Liver (tissue), 9 donors: ENCODE measurements around the gene ATF2. TPM values are rescaled to one million over a fixed set of nuclear protein-coding genes. Genes with fewer than 3 reads are reported as not detected.

Experiments used
- DNase-seq: peaks from one replicate; pipeline ENCODE4 v3.0.0-alpha.2; 2017; ENCODE audit warnings: low spot score
- H3K27ac ChIP-seq, 2 donors: one replicate each; pipeline ENCODE4 v1.7.0; 2013; ENCODE audit warnings: inconsistent platforms in 2 of 2, low read length in 2 of 2, control low read depth in 1 of 2, low read depth in 1 of 2, mild to moderate bottlenecking in 1 of 2
- H3K27me3 ChIP-seq, 4 donors: one replicate each; pipeline versions ENCODE4 v1.6.1 to v1.7.0; 2013; ENCODE audit warnings: low read length in 3 of 4, inconsistent platforms in 1 of 4, mild to moderate bottlenecking in 1 of 4, moderate library complexity in 1 of 4; ENCODE audit not compliant: control insufficient read depth in 4 of 4, insufficient read depth in 4 of 4
- H3K36me3 ChIP-seq, 4 donors: one replicate each; pipeline versions ENCODE4 v1.6.1 to v1.7.0; 2013; ENCODE audit warnings: low read length in 3 of 4, mild to moderate bottlenecking in 3 of 4, low read depth in 1 of 4, moderate library complexity in 1 of 4; ENCODE audit not compliant: control insufficient read depth in 4 of 4, insufficient read depth in 3 of 4
- H3K4me1 ChIP-seq, 4 donors: one replicate each; pipeline versions ENCODE4 v1.6.1 to v1.7.0; 2013; ENCODE audit warnings: low read length in 3 of 4, mild to moderate bottlenecking in 3 of 4, moderate library complexity in 1 of 4; ENCODE audit not compliant: control insufficient read depth in 4 of 4, insufficient read depth in 4 of 4
- H3K4me3 ChIP-seq, 3 donors: one replicate each; pipeline versions ENCODE4 v1.6.1 to v1.7.0; 2013; ENCODE audit warnings: low read length in 3 of 3, control low read depth in 1 of 3, low read depth in 1 of 3, mild to moderate bottlenecking in 1 of 3
- H3K9ac ChIP-seq, 2 donors: one replicate each; pipeline ENCODE4 v1.7.0; 2013; ENCODE audit warnings: low read length in 2 of 2, mild to moderate bottlenecking in 2 of 2, moderate library complexity in 2 of 2, control low read depth in 1 of 2, low read depth in 1 of 2
- H3K9me3 ChIP-seq, 4 donors: one replicate each; pipeline versions ENCODE4 v1.6.1 to v1.7.0; 2013; ENCODE audit warnings: low read length in 3 of 4; ENCODE audit not compliant: control insufficient read depth in 4 of 4
- EGR1 ChIP-seq, 2 donors: IDR thresholded peaks; 2 replicates each; pipeline ENCODE4 v1.6.1; 2016 to 2018; ENCODE audit warnings: antibody characterized with exemption in 2 of 2, low read depth in 2 of 2
- FOXA1 ChIP-seq: IDR thresholded peaks from 2 replicates; pipeline ENCODE4 v1.6.1; 2016; ENCODE audit warnings: antibody characterized with exemption
- FOXA2 ChIP-seq: IDR thresholded peaks from 2 replicates; pipeline ENCODE4 v1.6.1; 2016; ENCODE audit warnings: antibody characterized with exemption
- GABPA ChIP-seq, 2 donors: IDR thresholded peaks in 1 of 2; conservative IDR thresholded peaks in 1 of 2; 2 replicates each; pipeline ENCODE4 v1.6.1; 2016; ENCODE audit warnings: antibody characterized with exemption in 2 of 2, mild to moderate bottlenecking in 1 of 2, moderate library complexity in 1 of 2
- HNF4A ChIP-seq, 2 donors: conservative IDR thresholded peaks; 2 replicates each; pipeline ENCODE4 v1.6.1; 2016; ENCODE audit warnings: antibody characterized with exemption in 2 of 2, mild to moderate bottlenecking in 2 of 2
- HNF4G ChIP-seq: IDR thresholded peaks from 2 replicates; pipeline ENCODE4 v1.6.1; 2016; ENCODE audit warnings: antibody characterized with exemption
- JUND ChIP-seq, 2 donors: IDR thresholded peaks; 2 replicates each; pipeline ENCODE4 v1.6.1; 2016; ENCODE audit warnings: antibody characterized with exemption in 2 of 2
- NR2F2 ChIP-seq: IDR thresholded peaks from 2 replicates; pipeline ENCODE4 v1.6.1; 2016; ENCODE audit warnings: antibody characterized with exemption
- RAD21 ChIP-seq, 2 donors: IDR thresholded peaks; 2 replicates each; pipeline ENCODE4 v1.6.1; 2016; ENCODE audit warnings: antibody characterized with exemption in 2 of 2, mild to moderate bottlenecking in 2 of 2
- RXRA ChIP-seq, 2 donors: IDR thresholded peaks; 2 replicates each; pipeline ENCODE4 v1.6.1; 2017 to 2018; ENCODE audit warnings: antibody characterized with exemption in 2 of 2, mild to moderate bottlenecking in 1 of 2
- SP1 ChIP-seq: IDR thresholded peaks from 2 replicates; pipeline ENCODE4 v1.6.1; 2018; ENCODE audit warnings: antibody characterized with exemption, mild to moderate bottlenecking
- TAF1 ChIP-seq: conservative IDR thresholded peaks from 2 replicates; pipeline ENCODE4 v1.6.1; 2016; ENCODE audit warnings: antibody characterized with exemption, mild to moderate bottlenecking
- YY1 ChIP-seq: IDR thresholded peaks from 2 replicates; pipeline ENCODE4 v1.6.1; 2016; ENCODE audit warnings: antibody characterized with exemption, mild to moderate bottlenecking
- WGBS: extraction: QIAGEN DNeasy Blood & Tissue Kit; methylation state at CpG from one replicate; pipeline ENCODE4 v1.1.7; 2013; 5-methylcytosine and 5-hydroxymethylcytosine counted together
- polyA plus RNA-seq, 2 donors: library from polyadenylated mRNA; stranded (reverse) in 1 of 2; unstranded in 1 of 2; fragments of 200-250 nt in 1 of 2; fragments of >200 nt in 1 of 2; fragmentation: Nextera tagmentation in 1 of 2; extraction: Ambion mirVana in 1 of 2; gene quantifications; one replicate each; pipeline versions ENCODE4 v1.2.1 to v1.2.3, GENCODE V29; 2013 to 2015
- total RNA-seq, 2 donors: library from RNA; depleted of rRNA; stranded (reverse); fragments of >200 nt; gene quantifications; one replicate each; pipeline ENCODE4 v1.2.3, GENCODE V29; 2014
- TF ChIP-seq, protein P1 (sequence below): IDR thresholded peaks from 2 replicates; pipeline ENCODE4 v1.6.1; 2016; ENCODE audit warnings: antibody characterized with exemption
- TF ChIP-seq, protein P2 (sequence below): IDR thresholded peaks from 2 replicates; pipeline ENCODE4 v1.6.1; 2016; ENCODE audit warnings: antibody characterized with exemption
- TF ChIP-seq, protein P3 (sequence below): fragments of 150-350 bp; IDR thresholded peaks from 2 replicates; pipeline ENCODE4 v1.5.1; 2017; ENCODE audit warnings: improper control_type of control experiment, low read depth, low read length; ENCODE audit not compliant: missing input control
- TF ChIP-seq, protein P4 (sequence below): IDR thresholded peaks from 2 replicates; pipeline ENCODE4 v1.6.1; 2016; ENCODE audit warnings: antibody characterized with exemption, mild to moderate bottlenecking
- TF ChIP-seq, protein P5 (sequence below): IDR thresholded peaks from 2 replicates; pipeline ENCODE4 v1.6.1; 2016; ENCODE audit warnings: antibody characterized with exemption
- donor health status: healthy.
- donor health status: healthy.
- donor health status: healthy.
- donor health status: healthy.
- donor health status: healthy.

Gene ATF2
- total and polyA plus RNA-seq, 4 donors = 10.4 to 34.0 (median 17.2) TPM

DNA sequence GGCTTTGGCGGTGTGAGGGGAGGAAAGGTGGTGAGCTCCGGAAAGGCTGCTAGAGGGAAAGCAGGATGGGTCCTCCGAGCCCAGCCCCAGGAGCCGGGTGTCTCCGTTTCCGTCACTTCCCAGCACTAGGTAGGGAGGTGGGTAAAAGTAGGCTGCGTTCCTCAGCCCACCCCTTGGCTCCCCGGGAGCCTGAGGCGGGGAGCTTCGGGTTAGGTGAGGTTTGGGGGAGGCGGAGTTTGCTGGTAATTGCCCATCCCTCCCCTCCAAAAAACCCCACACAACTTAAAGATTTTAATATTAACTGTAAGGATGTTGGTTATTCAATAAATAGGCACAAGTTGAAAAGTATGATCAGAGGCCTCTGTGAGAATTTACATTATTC lies 552 bp upstream of the ATF2 start:
- H3K9ac ChIP-seq = peak overlapping the region; percentile 47 to 64
- H3K9me3 ChIP-seq = no peaks in the 10 kb centered on the region
- no peaks in the 10 kb centered on the region for H3K27me3 ChIP-seq
- peak overlapping the region; percentile 74 to 93 for H3K27ac ChIP-seq
- H3K36me3 ChIP-seq = peaks cover 0 to 3% (median 0%) of the 10 kb centered on the region in 4 donors
- TF ChIP-seq SP1 (peak; percentile 3), TAF1 (no peak), FOXA2 (no peak)
- peaks cover 3 to 15% (median 7%) of the 10 kb centered on the region in 4 donors for H3K4me1 ChIP-seq
- peak overlapping the region; percentile 93 to 100 (median 98) for H3K4me3 ChIP-seq
- DNase-seq = no peak
- under 1% methylated on average over 11 of the region's 11 CpGs for WGBS

DNA sequence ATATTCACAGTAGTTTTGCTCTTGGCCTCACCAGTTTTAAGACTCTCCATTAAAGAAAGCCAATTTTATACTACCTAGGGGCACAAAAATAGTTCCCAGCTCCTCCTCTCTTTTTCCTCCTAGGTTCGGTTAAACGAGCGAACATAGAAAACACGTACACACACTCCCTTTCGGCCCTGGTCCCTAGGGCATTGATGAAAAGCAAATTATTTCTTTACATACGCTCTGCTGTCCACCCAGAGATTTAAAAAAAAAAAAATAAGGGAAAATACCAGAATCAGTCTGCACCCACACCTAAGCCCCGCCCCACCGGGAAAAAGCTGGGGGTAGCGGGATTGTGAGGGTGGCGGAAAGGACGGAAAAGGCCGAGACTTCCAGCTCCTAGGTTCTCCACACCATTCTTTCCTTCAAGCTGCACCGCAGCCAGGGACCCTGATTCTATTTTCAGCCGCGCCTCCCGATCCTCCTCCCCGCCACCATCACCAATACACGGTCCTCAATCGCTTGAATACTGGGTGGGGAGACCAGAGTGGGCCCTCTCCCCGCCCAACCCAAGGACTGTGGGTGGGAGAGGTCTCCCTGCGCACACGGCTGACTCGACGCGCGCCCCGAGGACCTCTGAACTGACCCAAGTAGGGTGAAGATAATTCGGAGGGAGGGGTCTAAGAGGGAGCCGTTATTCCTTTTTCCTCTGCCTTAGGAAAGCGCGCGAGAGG lies 769 bp downstream of the ATF2 start:
- Histone ChIP-seq H3K27me3 (no peaks in the 10 kb centered on the region), H3K4me1 (peaks cover 3 to 15% (median 7%) of the 10 kb centered on the region in 4 donors), H3K9me3 (no peaks in the 10 kb centered on the region), H3K36me3 (peaks cover 0 to 1% (median 0%) of the 10 kb centered on the region in 4 donors), H3K27ac (peak overlapping the region; percentile 93 to 96), H3K4me3 (peak overlapping the region; percentile 93 to 100 (median 98)), H3K9ac (peak overlapping the region; percentile 67 to 92)
- TF ChIP-seq FOXA2 = no peak
- TF ChIP-seq, protein P1, sequence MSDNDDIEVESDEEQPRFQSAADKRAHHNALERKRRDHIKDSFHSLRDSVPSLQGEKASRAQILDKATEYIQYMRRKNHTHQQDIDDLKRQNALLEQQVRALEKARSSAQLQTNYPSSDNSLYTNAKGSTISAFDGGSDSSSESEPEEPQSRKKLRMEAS = no peak
- DNase-seq = peak; percentile 40
- WGBS = under 1% methylated on average over 32 of the region's 32 CpGs

DNA sequence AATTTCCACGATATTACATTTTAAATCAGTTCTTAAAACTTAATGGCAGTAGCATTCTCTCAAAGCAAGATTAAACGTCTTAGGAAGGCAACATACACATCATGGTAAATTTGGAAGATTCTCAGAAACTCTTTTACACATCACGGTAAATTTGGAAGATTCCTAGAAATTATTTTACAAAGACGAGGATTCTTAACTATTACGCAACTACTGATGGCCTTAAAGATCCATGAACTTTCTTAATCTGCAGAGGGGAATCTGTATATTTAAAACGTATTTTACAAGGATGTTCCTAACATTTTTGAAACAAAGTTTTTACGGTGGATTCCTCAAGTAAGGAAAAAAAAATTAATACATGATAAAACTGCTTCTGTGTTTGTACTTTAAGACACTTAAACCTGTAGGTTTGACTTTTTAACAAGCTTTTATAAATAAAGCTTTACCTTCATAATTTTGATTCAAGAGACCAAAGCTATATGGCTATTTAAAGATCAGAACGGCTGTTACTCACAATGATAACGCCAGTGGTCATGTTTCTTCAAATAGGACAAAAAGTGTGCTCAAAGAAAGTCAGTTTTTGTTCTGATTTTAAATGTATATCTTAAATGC lies 1.7 kb downstream of the ATF2 start:
- H3K4me1 ChIP-seq = peaks cover 3 to 15% (median 7%) of the 10 kb centered on the region in 4 donors
- no peaks in the 10 kb centered on the region for H3K36me3 ChIP-seq
- DNase-seq = no peak
- H3K4me3 ChIP-seq = no peak overlapping the region
- H3K9ac ChIP-seq = no peak overlapping the region
- no peaks in the 10 kb centered on the region for H3K27me3 ChIP-seq
- WGBS = 65% methylated on average over 9 of the region's 9 CpGs
- H3K27ac ChIP-seq = no peak overlapping the region
- H3K9me3 ChIP-seq = no peaks in the 10 kb centered on the region
- TF ChIP-seq, protein P2, sequence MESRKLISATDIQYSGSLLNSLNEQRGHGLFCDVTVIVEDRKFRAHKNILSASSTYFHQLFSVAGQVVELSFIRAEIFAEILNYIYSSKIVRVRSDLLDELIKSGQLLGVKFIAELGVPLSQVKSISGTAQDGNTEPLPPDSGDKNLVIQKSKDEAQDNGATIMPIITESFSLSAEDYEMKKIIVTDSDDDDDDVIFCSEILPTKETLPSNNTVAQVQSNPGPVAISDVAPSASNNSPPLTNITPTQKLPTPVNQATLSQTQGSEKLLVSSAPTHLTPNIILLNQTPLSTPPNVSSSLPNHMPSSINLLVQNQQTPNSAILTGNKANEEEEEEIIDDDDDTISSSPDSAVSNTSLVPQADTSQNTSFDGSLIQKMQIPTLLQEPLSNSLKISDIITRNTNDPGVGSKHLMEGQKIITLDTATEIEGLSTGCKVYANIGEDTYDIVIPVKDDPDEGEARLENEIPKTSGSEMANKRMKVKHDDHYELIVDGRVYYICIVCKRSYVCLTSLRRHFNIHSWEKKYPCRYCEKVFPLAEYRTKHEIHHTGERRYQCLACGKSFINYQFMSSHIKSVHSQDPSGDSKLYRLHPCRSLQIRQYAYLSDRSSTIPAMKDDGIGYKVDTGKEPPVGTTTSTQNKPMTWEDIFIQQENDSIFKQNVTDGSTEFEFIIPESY = no peak
- TF ChIP-seq NR2F2 (no peak), HNF4A (conservative IDR thresholded peaks at IDR 0.05) (no peak), FOXA2 (no peak), YY1 (no peak), FOXA1 (no peak), RAD21 (IDR thresholded peaks at IDR 0.05) (no peak), JUND (IDR thresholded peaks at IDR 0.05) (no peak), HNF4G (no peak), GABPA (IDR thresholded peaks at IDR 0.05 in 1 of 2, conservative IDR thresholded peaks at IDR 0.05 in 1 of 2) (no peak), RXRA (IDR thresholded peaks at IDR 0.05) (no peak), TAF1 (no peak), SP1 (no peak), EGR1 (IDR thresholded peaks at IDR 0.05; ENCODE audit: low read depth in 2 of 2) (no peak)
- TF ChIP-seq, protein P3, sequence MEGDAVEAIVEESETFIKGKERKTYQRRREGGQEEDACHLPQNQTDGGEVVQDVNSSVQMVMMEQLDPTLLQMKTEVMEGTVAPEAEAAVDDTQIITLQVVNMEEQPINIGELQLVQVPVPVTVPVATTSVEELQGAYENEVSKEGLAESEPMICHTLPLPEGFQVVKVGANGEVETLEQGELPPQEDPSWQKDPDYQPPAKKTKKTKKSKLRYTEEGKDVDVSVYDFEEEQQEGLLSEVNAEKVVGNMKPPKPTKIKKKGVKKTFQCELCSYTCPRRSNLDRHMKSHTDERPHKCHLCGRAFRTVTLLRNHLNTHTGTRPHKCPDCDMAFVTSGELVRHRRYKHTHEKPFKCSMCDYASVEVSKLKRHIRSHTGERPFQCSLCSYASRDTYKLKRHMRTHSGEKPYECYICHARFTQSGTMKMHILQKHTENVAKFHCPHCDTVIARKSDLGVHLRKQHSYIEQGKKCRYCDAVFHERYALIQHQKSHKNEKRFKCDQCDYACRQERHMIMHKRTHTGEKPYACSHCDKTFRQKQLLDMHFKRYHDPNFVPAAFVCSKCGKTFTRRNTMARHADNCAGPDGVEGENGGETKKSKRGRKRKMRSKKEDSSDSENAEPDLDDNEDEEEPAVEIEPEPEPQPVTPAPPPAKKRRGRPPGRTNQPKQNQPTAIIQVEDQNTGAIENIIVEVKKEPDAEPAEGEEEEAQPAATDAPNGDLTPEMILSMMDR = no peak
- TF ChIP-seq, protein P4, sequence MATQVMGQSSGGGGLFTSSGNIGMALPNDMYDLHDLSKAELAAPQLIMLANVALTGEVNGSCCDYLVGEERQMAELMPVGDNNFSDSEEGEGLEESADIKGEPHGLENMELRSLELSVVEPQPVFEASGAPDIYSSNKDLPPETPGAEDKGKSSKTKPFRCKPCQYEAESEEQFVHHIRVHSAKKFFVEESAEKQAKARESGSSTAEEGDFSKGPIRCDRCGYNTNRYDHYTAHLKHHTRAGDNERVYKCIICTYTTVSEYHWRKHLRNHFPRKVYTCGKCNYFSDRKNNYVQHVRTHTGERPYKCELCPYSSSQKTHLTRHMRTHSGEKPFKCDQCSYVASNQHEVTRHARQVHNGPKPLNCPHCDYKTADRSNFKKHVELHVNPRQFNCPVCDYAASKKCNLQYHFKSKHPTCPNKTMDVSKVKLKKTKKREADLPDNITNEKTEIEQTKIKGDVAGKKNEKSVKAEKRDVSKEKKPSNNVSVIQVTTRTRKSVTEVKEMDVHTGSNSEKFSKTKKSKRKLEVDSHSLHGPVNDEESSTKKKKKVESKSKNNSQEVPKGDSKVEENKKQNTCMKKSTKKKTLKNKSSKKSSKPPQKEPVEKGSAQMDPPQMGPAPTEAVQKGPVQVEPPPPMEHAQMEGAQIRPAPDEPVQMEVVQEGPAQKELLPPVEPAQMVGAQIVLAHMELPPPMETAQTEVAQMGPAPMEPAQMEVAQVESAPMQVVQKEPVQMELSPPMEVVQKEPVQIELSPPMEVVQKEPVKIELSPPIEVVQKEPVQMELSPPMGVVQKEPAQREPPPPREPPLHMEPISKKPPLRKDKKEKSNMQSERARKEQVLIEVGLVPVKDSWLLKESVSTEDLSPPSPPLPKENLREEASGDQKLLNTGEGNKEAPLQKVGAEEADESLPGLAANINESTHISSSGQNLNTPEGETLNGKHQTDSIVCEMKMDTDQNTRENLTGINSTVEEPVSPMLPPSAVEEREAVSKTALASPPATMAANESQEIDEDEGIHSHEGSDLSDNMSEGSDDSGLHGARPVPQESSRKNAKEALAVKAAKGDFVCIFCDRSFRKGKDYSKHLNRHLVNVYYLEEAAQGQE = no peak
- TF ChIP-seq, protein P5, sequence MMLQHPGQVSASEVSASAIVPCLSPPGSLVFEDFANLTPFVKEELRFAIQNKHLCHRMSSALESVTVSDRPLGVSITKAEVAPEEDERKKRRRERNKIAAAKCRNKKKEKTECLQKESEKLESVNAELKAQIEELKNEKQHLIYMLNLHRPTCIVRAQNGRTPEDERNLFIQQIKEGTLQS = no peak
- TF ChIP-seq, protein P1 = no peak
